COLO668 (cell line): ENCODE results near the gene SOX2.

ENCODE experiments used
- DNase-seq: peaks from one replicate; lab custom pipeline; 2025; ENCODE audit not compliant: unreplicated experiment; lab: John Stamatoyannopoulos, UW

SOX2 gene

GRCh38 chr3:181722156-181722555, 10.4 kb downstream of the SOX2 start:
- no peak for DNase-seq

GRCh38 chr3:181722766-181723425, 11.2 kb downstream of the SOX2 start:
- DNase-seq, result no peak

GRCh38 chr3:181723625-181724191, 12.0 kb downstream of the SOX2 start:
- DNase-seq, result no peak

- DNase-seq, result no peak
Measured at GRCh38 chr3:181724192-181724965, 12.7 kb downstream of the SOX2 start.

GRCh38 chr3:181725131-181725731, 13.5 kb downstream of the SOX2 start:
- no peak for DNase-seq

- DNase-seq, result no peak
Measured at GRCh38 chr3:181725830-181726229, 14.1 kb downstream of the SOX2 start.

- DNase-seq, result no peak
Measured at GRCh38 chr3:181726351-181727330, 14.9 kb downstream of the SOX2 start.

GRCh38 chr3:181727341-181728032, 15.8 kb downstream of the SOX2 start:
- DNase-seq, result no peak

GRCh38 chr3:181728470-181729340, 17.0 kb downstream of the SOX2 start:
- no peak for DNase-seq

GRCh38 chr3:181729341-181729869, 17.7 kb downstream of the SOX2 start:
- DNase-seq, result no peak

GRCh38 chr3:181730316-181730715, 18.6 kb downstream of the SOX2 start:
- no peak for DNase-seq

GRCh38 chr3:181730934-181731333, 19.2 kb downstream of the SOX2 start:
- no peak for DNase-seq

- DNase-seq, result no peak
Measured at GRCh38 chr3:181735911-181736310, 24.2 kb downstream of the SOX2 start.

- DNase-seq, result no peak
Measured at GRCh38 chr3:181738551-181738950, 26.8 kb downstream of the SOX2 start.

GRCh38 chr3:181739628-181740027, 27.9 kb downstream of the SOX2 start:
- no peak for DNase-seq

GRCh38 chr3:181741417-181741816, 29.7 kb downstream of the SOX2 start:
- DNase-seq, result no peak

- DNase-seq, result no peak
Measured at GRCh38 chr3:181752202-181752671, 40.5 kb downstream of the SOX2 start.

GRCh38 chr3:181753391-181753790, 41.7 kb downstream of the SOX2 start:
- no peak for DNase-seq

GRCh38 chr3:181755959-181756358, 44.2 kb downstream of the SOX2 start:
- DNase-seq, result no peak
